HCT116 (cell line): ENCODE data around the gene ASGR2.

Source experiments
- CTCF ChIP-seq, 3 experiments: fragments of 200-600 bp in 1 of 3; sonication (generic) in 1 of 3; IDR thresholded peaks in 2 of 3; conservative IDR thresholded peaks in 1 of 3; 2 replicates each; pipeline ENCODE4 v1.5.1; 2012 to 2017; ENCODE audit warnings: low read depth in 2 of 3, low read length in 2 of 3, antibody characterized with exemption in 1 of 3, borderline replicate concordance in 1 of 3, control low read depth in 1 of 3, mild to moderate bottlenecking in 1 of 3, mixed read lengths in 1 of 3, mixed run types in 1 of 3, moderate library complexity in 1 of 3; ENCODE audit not compliant: insufficient read depth in 1 of 3
- MAX ChIP-seq: IDR thresholded peaks from 2 replicates; pipeline ENCODE4 v1.6.1; 2012
- POLR2A ChIP-seq: IDR thresholded peaks from 2 replicates; pipeline ENCODE4 v1.7.0; 2011; ENCODE audit warnings: borderline replicate concordance; ENCODE audit not compliant: insufficient read depth, insufficient read length; ENCODE audit errors: extremely low read depth
- REST ChIP-seq: IDR thresholded peaks from 2 replicates; pipeline ENCODE4 v1.6.1; 2012; ENCODE audit warnings: low read depth

GRCh38 chr17:7063518-7064094 is 51.0 kb downstream of the ASGR2 start:
- TF ChIP-seq POLR2A (no peak), MAX (no peak), CTCF (IDR thresholded peaks at IDR 0.05 in 2 of 3, conservative IDR thresholded peaks at IDR 0.05 in 1 of 3; ENCODE audit: borderline replicate concordance in 1 of 3, insufficient read depth in 1 of 3, low read depth in 2 of 3, low read length in 2 of 3) (no peak), REST (no peak)
